ENCODE data around the gene PARP4. TPM values are rescaled to one million over a fixed set of nuclear protein-coding genes. Genes with fewer than 3 reads are reported as not detected.
"Not testable (repeated sequence)": the region's sequence is repeated elsewhere in the genome, so short reads cannot be mapped to it uniquely, and the experiment has no call there.

PARP4 gene
- total RNA-seq, 2 experiments from 2014 or later, result 66.3 to 69.4 TPM

DNA sequence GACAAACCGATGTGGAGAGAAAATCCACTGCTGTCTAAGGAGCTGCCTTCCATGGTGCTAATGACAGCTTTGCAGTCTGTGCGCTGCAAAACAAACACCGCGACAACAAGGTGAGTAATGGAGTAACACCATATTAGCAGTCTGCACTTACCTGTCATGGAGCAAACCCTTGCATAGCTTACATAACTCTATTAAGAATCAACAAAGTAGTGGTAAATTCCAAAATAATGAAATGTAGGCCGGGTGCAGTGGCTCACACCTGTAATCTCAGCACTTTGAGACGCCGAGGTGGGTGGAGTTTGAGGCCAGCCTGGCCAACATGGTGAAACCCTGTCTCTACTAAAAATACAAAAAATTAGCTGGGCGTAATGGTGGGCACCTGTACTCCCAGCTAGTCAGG is 56.2 kb downstream of the PARP4 start:
- Mint-ChIP-seq H3K9me3 (no peaks in the 10 kb centered on the region), H3K27me3 (no peaks in the 10 kb centered on the region), H3K4me1 (peaks cover 10% of the 10 kb centered on the region), H3K36me3 (peaks cover 15% of the 10 kb centered on the region), H3K27ac (no peak overlapping the region), H3K4me3 (no peak overlapping the region)
- POLR2A ChIA-PET, result no interaction called here
- DNase-seq (no peak), ATAC-seq (ENCODE audit: low read depth) (no peak)

- ATAC-seq (ENCODE audit: low read depth) (no peak), DNase-seq (no peak)
- POLR2A ChIA-PET, result no interaction called here
- Mint-ChIP-seq H3K4me3 (no peak overlapping the region), H3K27ac (no peak overlapping the region), H3K36me3 (peaks cover 15% of the 10 kb centered on the region), H3K4me1 (peaks cover 2% of the 10 kb centered on the region), H3K27me3 (no peaks in the 10 kb centered on the region), H3K9me3 (no peaks in the 10 kb centered on the region)
These were observed 58.5 kb downstream of the PARP4 start for GRCh38 chr13:24454056-24454455.

GRCh38 chr13:24452044-24452443 is 60.5 kb downstream of the PARP4 start:
- Mint-ChIP-seq H3K4me1 (no peaks in the 10 kb centered on the region), H3K27me3 (no peaks in the 10 kb centered on the region), H3K4me3 (no peak overlapping the region), H3K9me3 (no peaks in the 10 kb centered on the region), H3K36me3 (peaks cover 22% of the 10 kb centered on the region), H3K27ac (no peak overlapping the region)
- DNase-seq (no peak), ATAC-seq (ENCODE audit: low read depth) (no peak)
- POLR2A ChIA-PET, result no interaction called here

DNA sequence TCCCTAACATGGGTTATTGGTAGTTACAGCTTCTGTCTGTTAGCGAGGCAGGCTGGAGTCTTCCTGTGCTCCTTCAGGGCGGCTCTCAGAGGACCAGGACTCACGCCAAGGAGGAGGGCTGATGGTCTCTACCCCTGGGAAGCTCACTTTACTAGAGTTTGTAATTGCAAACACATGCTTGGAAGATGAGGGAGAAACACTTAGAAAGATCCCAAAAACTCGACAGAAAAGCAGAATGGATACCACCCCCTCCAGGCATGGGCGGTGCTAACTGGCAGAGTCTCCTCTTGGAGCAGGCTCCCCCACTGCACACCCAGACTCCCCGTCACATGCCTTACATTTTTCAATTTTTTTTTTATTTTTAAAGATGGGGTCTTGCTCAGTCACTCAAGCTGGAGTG is 62.0 kb downstream of the PARP4 start:
- Mint-ChIP-seq H3K4me1 (no peaks in the 10 kb centered on the region), H3K27me3 (no peaks in the 10 kb centered on the region), H3K9me3 (no peaks in the 10 kb centered on the region), H3K27ac (no peak overlapping the region), H3K36me3 (peaks cover 29% of the 10 kb centered on the region), H3K4me3 (no peak overlapping the region)
- ATAC-seq (ENCODE audit: low read depth) (no peak), DNase-seq (no peak)
- POLR2A ChIA-PET, result interaction anchor here (1.2 kb wide), 1 partner anchor 179 kb away, joined by 3 read pairs; no protein-coding TSS in a partner anchor

DNA sequence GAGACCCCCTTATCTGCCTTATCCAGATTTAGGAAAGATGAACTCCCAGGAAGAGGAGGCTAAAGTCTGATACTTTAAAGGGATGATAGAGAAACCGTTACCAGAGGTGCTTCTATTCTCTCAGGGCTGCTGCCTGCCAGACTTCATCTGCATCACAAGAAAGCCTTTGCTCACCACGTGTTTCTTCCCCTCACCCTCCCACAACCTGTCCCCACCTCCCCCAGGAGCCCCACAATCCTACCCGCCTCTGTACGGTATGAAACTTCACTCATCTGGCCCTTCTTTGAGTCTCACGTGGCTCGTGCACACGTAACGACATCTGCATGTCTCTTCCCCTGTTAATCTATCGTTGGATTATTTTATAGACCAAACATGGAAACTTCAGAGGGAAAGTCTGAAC is 67.7 kb downstream of the PARP4 start:
- H3K9me3 Mint-ChIP-seq; POLR2A ChIA-PET; H3K4me1 Mint-ChIP-seq; DNase-seq; H3K27ac Mint-ChIP-seq; H3K4me3 Mint-ChIP-seq; H3K27me3 Mint-ChIP-seq; ATAC-seq (ENCODE audit: low read depth): not testable (repeated sequence)
- H3K36me3 Mint-ChIP-seq, result peaks cover 29% of the 10 kb centered on the region

GRCh38 chr13:24443366-24443765 is 69.2 kb downstream of the PARP4 start:
- H3K27me3 Mint-ChIP-seq, result no peaks in the 10 kb centered on the region
- H3K9me3 Mint-ChIP-seq, result no peaks in the 10 kb centered on the region
- no peaks in the 10 kb centered on the region for H3K4me1 Mint-ChIP-seq
- no peak for ATAC-seq (ENCODE audit: low read depth)
- H3K4me3 Mint-ChIP-seq, result no peak overlapping the region
- DNase-seq, result no peak
- no peak overlapping the region for H3K27ac Mint-ChIP-seq
- H3K36me3 Mint-ChIP-seq, result peaks cover 25% of the 10 kb centered on the region
- POLR2A ChIA-PET, result no interaction called here

- ATAC-seq (ENCODE audit: low read depth); H3K27me3 Mint-ChIP-seq; H3K4me1 Mint-ChIP-seq; H3K9me3 Mint-ChIP-seq; H3K4me3 Mint-ChIP-seq; POLR2A ChIA-PET; H3K27ac Mint-ChIP-seq; DNase-seq: not testable (repeated sequence)
- H3K36me3 Mint-ChIP-seq, result peaks cover 39% of the 10 kb centered on the region
These were observed 86.5 kb downstream of the PARP4 start for GRCh38 chr13:24426045-24426444.

- H3K4me1 Mint-ChIP-seq; POLR2A ChIA-PET; H3K27me3 Mint-ChIP-seq; H3K4me3 Mint-ChIP-seq; ATAC-seq (ENCODE audit: low read depth); H3K9me3 Mint-ChIP-seq; H3K27ac Mint-ChIP-seq; DNase-seq: not testable (repeated sequence)
- H3K36me3 Mint-ChIP-seq, result peaks cover 37% of the 10 kb centered on the region
These were observed 92.9 kb downstream of the PARP4 start for GRCh38 chr13:24419668-24420067.

GRCh38 chr13:24407844-24408243 is 104.7 kb downstream of the PARP4 start:
- Mint-ChIP-seq H3K27me3 (peaks cover 26% of the 10 kb centered on the region), H3K4me1 (peaks cover 3% of the 10 kb centered on the region), H3K4me3 (no peak overlapping the region), H3K9me3 (no peaks in the 10 kb centered on the region), H3K36me3 (no peaks in the 10 kb centered on the region), H3K27ac (no peak overlapping the region)
- POLR2A ChIA-PET, result no interaction called here
- DNase-seq (no peak), ATAC-seq (ENCODE audit: low read depth) (no peak)

DNA sequence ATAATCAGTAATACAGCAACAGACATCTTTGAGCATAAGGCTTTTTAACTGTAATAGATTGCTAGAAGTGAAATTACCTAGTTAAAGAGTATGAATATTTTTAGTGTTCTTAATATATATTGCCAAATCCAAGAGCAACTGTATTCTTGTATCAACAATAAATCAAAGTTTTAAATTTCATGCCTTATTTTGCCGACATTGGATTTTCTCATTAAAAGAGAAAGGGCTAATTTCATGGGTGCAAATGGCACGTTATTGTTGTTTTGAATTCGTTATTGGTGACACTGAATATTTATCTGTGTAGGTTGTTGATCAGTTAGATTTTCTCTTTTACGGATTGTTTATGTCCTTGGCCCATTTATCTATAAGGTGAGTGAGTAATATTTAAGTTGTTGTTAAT is 106.1 kb downstream of the PARP4 start:
- ATAC-seq (ENCODE audit: low read depth) (no peak), DNase-seq (no peak)
- peaks cover 24% of the 10 kb centered on the region for H3K27me3 Mint-ChIP-seq
- H3K4me1 Mint-ChIP-seq, result peaks cover 3% of the 10 kb centered on the region
- no peaks in the 10 kb centered on the region for H3K9me3 Mint-ChIP-seq
- no peaks in the 10 kb centered on the region for H3K36me3 Mint-ChIP-seq
- H3K27ac Mint-ChIP-seq, result no peak overlapping the region
- no peak overlapping the region for H3K4me3 Mint-ChIP-seq
- POLR2A ChIA-PET, result no interaction called here

- H3K36me3 Mint-ChIP-seq, result peaks cover 1% of the 10 kb centered on the region
- H3K9me3 Mint-ChIP-seq, result peaks cover 12% of the 10 kb centered on the region
- H3K27me3 Mint-ChIP-seq, result peaks cover 2% of the 10 kb centered on the region
- no peak overlapping the region for H3K4me3 Mint-ChIP-seq
- no peaks in the 10 kb centered on the region for H3K4me1 Mint-ChIP-seq
- ATAC-seq (ENCODE audit: low read depth) (no peak), DNase-seq (no peak)
- POLR2A ChIA-PET, result no interaction called here
- H3K27ac Mint-ChIP-seq, result no peak overlapping the region
These were observed 115.8 kb downstream of the PARP4 start for GRCh38 chr13:24396821-24397220.

DNA sequence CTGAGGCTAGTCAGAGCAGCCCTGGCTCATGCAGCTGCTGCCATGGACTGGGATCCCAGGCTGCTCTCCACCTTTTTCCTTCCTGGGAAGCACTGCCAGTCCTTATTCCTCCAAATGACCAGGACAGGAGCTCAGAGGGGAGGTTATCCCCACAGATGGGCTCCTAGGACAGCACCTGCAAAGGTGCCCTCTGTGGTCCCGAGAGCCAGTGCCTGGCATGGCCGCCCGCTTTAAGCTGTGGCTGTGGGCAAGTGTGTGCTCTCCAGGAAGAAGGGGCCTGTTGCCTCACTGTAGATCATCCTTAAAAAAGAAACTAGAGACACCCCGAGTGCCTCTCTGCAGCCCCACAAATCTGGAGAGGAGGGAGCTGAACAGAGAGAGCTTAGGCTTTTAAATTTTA is 119.6 kb downstream of the PARP4 start:
- H3K27ac Mint-ChIP-seq, result no peak overlapping the region

DNA sequence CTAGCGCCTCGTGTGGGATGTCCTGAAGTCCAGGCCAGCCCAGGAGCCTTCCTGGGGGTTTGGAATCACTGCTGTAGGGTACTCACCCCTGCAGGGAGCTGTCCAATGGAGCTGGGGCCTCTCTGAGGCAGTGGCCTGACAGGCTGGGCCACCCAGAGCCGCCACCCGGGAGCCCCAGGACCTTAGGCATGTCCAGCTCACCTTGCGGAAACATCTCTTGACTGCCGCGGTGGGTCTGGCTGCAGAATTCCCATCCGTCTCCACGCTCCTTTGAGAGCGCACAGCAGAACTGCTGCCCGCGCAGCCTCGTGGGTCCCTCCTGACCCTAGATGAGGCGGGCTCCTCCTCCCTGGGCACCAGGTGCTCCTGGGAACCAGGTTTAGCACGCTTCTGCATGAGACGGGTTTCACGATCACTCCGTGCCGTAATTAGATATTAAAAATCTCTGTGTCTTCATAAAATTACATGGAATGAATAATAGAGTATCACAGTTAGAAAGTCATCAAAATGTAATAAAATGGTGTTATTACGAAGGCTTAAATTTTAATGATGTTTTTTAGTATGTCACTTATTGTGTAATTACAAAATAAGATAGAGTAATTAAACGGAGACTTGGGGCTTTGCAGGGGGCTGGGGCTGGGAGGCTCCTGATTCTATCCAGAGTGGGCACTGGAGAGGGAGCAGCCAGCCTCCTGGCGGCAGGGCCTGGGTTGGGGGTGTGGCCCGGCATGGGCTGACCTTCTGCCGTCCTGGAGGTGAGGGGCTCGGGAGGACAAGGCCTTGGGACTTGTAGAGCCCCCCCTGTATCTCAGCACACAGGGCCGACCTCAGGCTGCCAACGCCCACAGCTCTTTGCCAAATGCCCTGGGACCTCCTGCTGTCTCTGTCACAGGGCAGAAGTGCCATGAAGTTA is 120.6 kb downstream of the PARP4 start:
- DNase-seq; ATAC-seq (ENCODE audit: low read depth); POLR2A ChIA-PET; H3K27me3 Mint-ChIP-seq; H3K4me1 Mint-ChIP-seq; H3K4me3 Mint-ChIP-seq; H3K27ac Mint-ChIP-seq; H3K9me3 Mint-ChIP-seq; H3K36me3 Mint-ChIP-seq: not testable (repeated sequence)

More for the DNA sequence above, 119.6 kb downstream of the PARP4 start:
- peaks cover 12% of the 10 kb centered on the region for H3K9me3 Mint-ChIP-seq
- POLR2A ChIA-PET, result no interaction called here
- no peaks in the 10 kb centered on the region for H3K36me3 Mint-ChIP-seq
- no peaks in the 10 kb centered on the region for H3K27me3 Mint-ChIP-seq
- H3K4me1 Mint-ChIP-seq, result peaks cover 1% of the 10 kb centered on the region
- ATAC-seq (ENCODE audit: low read depth) (no peak), DNase-seq (no peak)
- H3K4me3 Mint-ChIP-seq, result no peak overlapping the region

DNA sequence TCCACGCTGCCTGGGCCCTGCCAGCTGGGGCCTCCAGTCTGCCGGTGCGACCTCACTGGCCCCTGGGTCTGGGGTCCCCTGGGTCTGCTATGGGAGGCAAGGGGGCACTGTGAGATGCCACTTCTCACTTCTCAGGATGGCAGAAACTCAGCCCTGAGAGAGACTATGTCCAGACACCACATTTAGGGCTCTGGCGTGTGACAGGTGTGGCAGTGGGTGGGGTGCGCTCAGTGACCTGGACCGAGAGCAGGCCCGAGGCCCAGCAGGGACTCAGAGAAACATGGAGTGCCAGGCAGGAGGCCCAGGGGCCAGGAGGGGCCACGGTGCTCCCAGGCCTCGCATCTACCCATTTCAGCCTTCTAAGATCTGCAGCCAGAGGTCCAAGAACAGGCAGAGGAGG is 121.8 kb downstream of the PARP4 start:
- POLR2A ChIA-PET; H3K4me1 Mint-ChIP-seq; ATAC-seq (ENCODE audit: low read depth); H3K27me3 Mint-ChIP-seq; H3K9me3 Mint-ChIP-seq; H3K27ac Mint-ChIP-seq; DNase-seq; H3K4me3 Mint-ChIP-seq; H3K36me3 Mint-ChIP-seq: not testable (repeated sequence)

Measured in activated naive CD8-positive, alpha-beta T cell treated with anti-CD3 and anti-CD28 coated beads, Interleukin-2, amount 10 ng/mL, durations not matched to agents 7 days and 5 days (primary cell).